Measurements from ENCODE around the gene CHSY1.

DNA sequence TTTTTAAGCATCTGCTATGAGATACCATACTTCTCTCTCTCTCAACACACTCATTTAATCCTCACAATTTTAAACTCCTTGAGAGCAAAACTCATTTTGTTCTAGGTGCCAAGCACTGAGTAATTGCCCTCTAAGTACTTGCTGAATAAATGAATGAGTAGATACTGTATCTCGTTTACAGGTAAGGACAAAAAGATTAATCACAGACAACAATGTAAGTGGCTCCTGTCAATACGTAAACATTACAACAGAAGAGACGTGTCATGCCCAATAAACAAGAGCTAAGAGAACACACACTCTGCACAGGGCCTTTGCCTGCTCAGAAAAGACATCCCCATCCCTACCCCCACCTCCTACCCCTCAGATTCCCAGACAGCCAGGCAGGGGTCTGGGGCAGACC, 59.8 kb downstream of the CHSY1 start:
- TF ChIP-seq POLR2A (IDR thresholded peaks at IDR 0.05) (no peak), CTCF (IDR thresholded peaks at IDR 0.05) (no peak), EP300 (IDR thresholded peaks at IDR 0.05) (no peak)
